ENCODE results near the gene VPS13D. TPM values are rescaled to one million over a fixed set of nuclear protein-coding genes. Genes with fewer than 3 reads are reported as not detected.
A peak's percentile ranks its signal among the peaks of the same experiment; 100 is the strongest.

VPS13D gene
- total RNA-seq, 1 experiment from 2014 or later: 29.0 TPM

- ChIA-PET CTCF (no interaction called here), POLR2A (no interaction called here)
- no peak for TF ChIP-seq FOXP1 (CRISPR knock-in tag; IDR thresholded peaks at IDR 0.05; ENCODE audit: borderline replicate concordance)
- no peak for DNase-seq (ENCODE audit: low spot score)
- no peak overlapping the region for H3K27ac Mint-ChIP-seq
- no peaks in the 10 kb centered on the region for H3K9me3 Mint-ChIP-seq
- peaks cover 23% of the 10 kb centered on the region for H3K4me1 Mint-ChIP-seq
- no peak overlapping the region for H3K4me3 Mint-ChIP-seq
- no peaks in the 10 kb centered on the region for H3K27me3 Mint-ChIP-seq (ENCODE audit: low read depth)
- no peaks in the 10 kb centered on the region for H3K36me3 Mint-ChIP-seq
- no peak for ATAC-seq
These were observed 200.7 kb downstream of the VPS13D start for GRCh38 chr1:12430525-12430924.

- Mint-ChIP-seq H3K4me3 (no peak overlapping the region), H3K4me1 (peaks cover 27% of the 10 kb centered on the region)
- CTCF ChIA-PET: interaction anchor here (1.4 kb wide), 1 partner anchor 158 kb away, joined by 3 read pairs; no protein-coding TSS in a partner anchor
These were observed 203.1 kb downstream of the VPS13D start for GRCh38 chr1:12432897-12433296.

GRCh38 chr1:12433323-12434053 is 203.7 kb downstream of the VPS13D start:
- Mint-ChIP-seq H3K27ac (no peak overlapping the region; the same call in 1 of the 2 replicates), H3K4me3 (no peak overlapping the region), H3K27me3 (ENCODE audit: low read depth) (no peaks in the 10 kb centered on the region), H3K36me3 (peaks cover 6% of the 10 kb centered on the region), H3K4me1 (peaks cover 27% of the 10 kb centered on the region), H3K9me3 (peaks cover 8% of the 10 kb centered on the region)
- POLR2A ChIA-PET: interaction anchor here (0.6 kb wide), 2 partner anchors 85 to 1244 kb away, joined by 3 read pairs; no protein-coding TSS in a partner anchor
- ATAC-seq: peak; percentile 72
- peak; percentile 89 for TF ChIP-seq ZNF121 (CRISPR knock-in tag; IDR thresholded peaks at IDR 0.05)
- TF ChIP-seq ZNF423 (CRISPR knock-in tag; IDR thresholded peaks at IDR 0.05): peak; percentile 83
- no peak for TF ChIP-seq CREB1 (CRISPR knock-in tag; IDR thresholded peaks at IDR 0.05)
- DNase-seq (ENCODE audit: low spot score): peak; percentile 24
- CTCF ChIA-PET: interaction anchor here (0.9 to 1.4 kb wide), 3 partner anchors 14 to 354 kb away, joined by 3 to 4 read pairs (median 3); no protein-coding TSS in a partner anchor

More at GRCh38 chr1:12432897-12433296, 203.1 kb downstream of the VPS13D start:
- no peak for TF ChIP-seq ATF1 (CRISPR knock-in tag; IDR thresholded peaks at IDR 0.05)
- no peak for TF ChIP-seq ATF2 (CRISPR knock-in tag; IDR thresholded peaks at IDR 0.05; ENCODE audit: borderline replicate concordance, low read depth)
- no peak for TF ChIP-seq ETV6 (CRISPR knock-in tag; IDR thresholded peaks at IDR 0.05)
- TF ChIP-seq ATF3 (CRISPR knock-in tag; conservative IDR thresholded peaks at IDR 0.05): no peak
- TF ChIP-seq SOX15 (CRISPR knock-in tag; IDR thresholded peaks at IDR 0.05): no peak
- TF ChIP-seq AR (CRISPR knock-in tag; IDR thresholded peaks at IDR 0.05): no peak
- no peak for TF ChIP-seq PRRX2 (CRISPR knock-in tag; IDR thresholded peaks at IDR 0.05)
- POLR2A ChIA-PET: interaction anchor here (0.7 kb wide), 1 partner anchor 49 kb away, joined by 3 read pairs; no protein-coding TSS in a partner anchor
- no peak for DNase-seq (ENCODE audit: low spot score)
- Mint-ChIP-seq H3K27me3 (ENCODE audit: low read depth) (no peaks in the 10 kb centered on the region), H3K36me3 (no peaks in the 10 kb centered on the region; the same call in 1 of the 2 replicates), H3K9me3 (peaks cover 3% of the 10 kb centered on the region; the same call in 1 of the 2 replicates), H3K27ac (no peak overlapping the region)
- no peak for ATAC-seq

- DNase-seq (ENCODE audit: low spot score): no peak
- Mint-ChIP-seq H3K27ac (no peak overlapping the region; the same call in 1 of the 2 replicates), H3K4me1 (peaks cover 27% of the 10 kb centered on the region), H3K27me3 (ENCODE audit: low read depth) (no peaks in the 10 kb centered on the region), H3K36me3 (peaks cover 12% of the 10 kb centered on the region), H3K4me3 (no peak overlapping the region), H3K9me3 (peaks cover 10% of the 10 kb centered on the region)
- ChIA-PET POLR2A (no interaction called here), CTCF (interaction anchor here (0.9 to 1.3 kb wide), 2 partner anchors 14 to 355 kb away, joined by 3 to 4 read pairs; no protein-coding TSS in a partner anchor)
- TF ChIP-seq ZNF396 (CRISPR knock-in tag; IDR thresholded peaks at IDR 0.05; ENCODE audit: borderline replicate concordance) (no peak), MLX (CRISPR knock-in tag; IDR thresholded peaks at IDR 0.05) (no peak), KAT7 (CRISPR knock-in tag; IDR thresholded peaks at IDR 0.05; ENCODE audit: borderline replicate concordance) (no peak), HMGXB4 (CRISPR knock-in tag; IDR thresholded peaks at IDR 0.05) (no peak), ZNF416 (CRISPR knock-in tag; IDR thresholded peaks at IDR 0.05) (no peak), E2F5 (CRISPR knock-in tag; IDR thresholded peaks at IDR 0.05) (no peak), E2F1 (CRISPR knock-in tag; IDR thresholded peaks at IDR 0.05) (no peak)
- ATAC-seq: no peak
These were observed 204.3 kb downstream of the VPS13D start for GRCh38 chr1:12434174-12434573.

Data from WTC11 (cell line).